ENCODE data around the gene SERPINA10.
"Not testable (repeated sequence)": the region's sequence is repeated elsewhere in the genome, so short reads cannot be mapped to it uniquely, and the experiment has no call there.

The SERPINA10 gene

DNA sequence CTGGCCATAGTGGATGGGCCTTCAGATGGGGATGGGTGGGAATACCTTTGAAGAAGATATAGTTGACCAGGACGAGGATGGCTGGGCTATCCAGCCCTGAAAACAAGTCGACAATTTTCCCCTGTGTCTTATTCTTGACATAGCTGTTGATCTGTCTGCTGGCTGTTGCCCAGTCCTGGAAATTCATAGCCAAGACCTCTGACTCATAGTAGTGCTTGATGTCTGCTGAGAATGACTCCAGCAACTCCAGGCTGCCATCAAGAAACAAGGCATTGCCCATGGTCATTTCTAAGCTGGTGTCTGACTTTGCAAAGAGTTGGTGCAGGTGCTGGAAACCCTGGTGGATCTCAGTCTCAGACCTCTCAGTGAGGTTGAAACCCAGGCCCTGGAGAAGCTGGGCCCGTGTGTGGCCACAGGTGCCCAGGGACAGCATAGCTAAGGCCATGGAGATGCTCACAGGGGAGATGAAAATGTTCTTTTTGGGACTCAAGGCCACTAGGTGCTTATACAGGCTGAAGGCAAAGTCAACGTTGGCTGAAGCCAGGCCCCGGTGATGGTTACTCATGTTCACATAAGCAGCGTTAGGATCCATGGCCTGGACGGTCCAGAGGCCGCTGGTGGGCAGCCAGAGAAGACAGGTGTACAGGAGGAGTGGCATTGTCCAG, 21.1 kb upstream of the SERPINA10 start:
- DNase-seq: no peak

DNA sequence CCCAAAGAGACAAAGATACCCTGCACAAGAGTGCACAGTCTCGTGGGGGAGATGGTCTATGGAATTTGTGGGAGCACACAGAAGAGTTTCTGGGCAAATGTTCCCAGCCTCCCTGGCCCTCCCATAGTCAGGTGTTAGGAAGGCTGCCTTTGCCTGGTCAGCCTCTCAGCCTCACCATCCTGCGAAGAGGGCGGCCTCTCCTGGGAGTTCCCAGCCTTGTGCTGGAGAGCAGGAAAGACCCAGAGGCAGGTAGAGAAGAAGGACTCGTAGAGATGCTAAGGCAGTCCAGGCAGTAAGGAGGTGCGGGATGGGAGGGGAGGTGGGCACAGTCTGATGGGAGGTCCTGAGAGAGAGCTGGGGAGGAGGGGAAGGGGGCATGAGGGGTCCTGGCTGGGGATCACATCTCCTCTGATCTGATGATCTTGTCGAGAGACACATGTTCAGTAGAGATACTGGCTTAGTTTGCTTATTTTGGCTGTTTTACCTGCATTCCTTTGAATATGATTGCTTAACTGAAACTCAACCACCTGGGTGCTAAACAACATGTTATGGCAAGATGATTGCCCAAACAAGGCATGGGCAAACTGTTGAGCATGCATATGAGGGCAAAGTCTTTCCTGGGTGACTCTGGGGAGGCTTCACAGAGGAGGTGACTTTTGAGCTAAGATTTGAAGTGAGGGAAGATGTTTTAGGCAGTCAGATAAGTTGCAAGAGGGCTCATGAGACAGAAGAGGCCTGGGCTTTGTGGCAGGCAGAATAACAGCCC, 19.6 kb upstream of the SERPINA10 start:
- no peak for DNase-seq

DNA sequence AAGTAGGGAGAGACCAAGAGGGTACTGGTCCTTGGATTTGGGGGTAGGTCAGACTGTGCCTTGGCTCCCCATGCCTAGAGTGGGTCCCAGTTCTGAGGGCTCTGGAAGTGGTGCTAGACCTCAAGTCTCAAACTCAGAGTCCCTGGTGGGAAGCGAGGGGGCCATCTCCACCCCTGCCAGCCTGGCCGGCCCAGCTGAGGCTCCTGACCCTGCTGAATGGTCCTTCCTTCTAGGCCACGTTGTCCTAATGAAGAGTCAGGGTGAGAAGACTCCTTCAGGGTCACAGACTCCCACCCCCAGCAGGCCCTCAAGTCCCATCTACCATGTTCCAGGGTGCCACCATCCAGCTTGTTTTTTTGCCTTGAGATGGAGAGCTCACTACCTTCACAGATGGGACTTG, 17.2 kb upstream of the SERPINA10 start:
- no peak for DNase-seq

DNA sequence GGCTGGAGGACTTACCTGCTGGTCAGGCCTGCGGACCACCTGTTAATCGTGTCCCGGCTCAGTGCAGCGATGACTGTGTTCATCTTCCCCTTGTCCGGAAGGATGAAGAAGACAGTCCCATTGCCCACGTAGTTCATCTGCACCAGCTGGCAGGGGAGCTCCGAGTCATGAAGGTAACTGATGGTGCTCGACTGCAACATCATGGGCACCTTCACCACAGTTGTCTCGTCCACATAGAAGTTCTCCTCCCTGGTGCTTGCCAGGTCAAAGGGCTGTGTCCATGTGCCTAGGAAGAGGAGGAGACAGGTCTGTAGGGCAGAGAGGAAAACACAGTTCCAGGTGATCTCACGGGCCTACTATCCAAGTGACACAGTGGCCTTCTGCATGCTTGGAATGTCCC, 16.7 kb upstream of the SERPINA10 start:
- DNase-seq: no peak

DNA sequence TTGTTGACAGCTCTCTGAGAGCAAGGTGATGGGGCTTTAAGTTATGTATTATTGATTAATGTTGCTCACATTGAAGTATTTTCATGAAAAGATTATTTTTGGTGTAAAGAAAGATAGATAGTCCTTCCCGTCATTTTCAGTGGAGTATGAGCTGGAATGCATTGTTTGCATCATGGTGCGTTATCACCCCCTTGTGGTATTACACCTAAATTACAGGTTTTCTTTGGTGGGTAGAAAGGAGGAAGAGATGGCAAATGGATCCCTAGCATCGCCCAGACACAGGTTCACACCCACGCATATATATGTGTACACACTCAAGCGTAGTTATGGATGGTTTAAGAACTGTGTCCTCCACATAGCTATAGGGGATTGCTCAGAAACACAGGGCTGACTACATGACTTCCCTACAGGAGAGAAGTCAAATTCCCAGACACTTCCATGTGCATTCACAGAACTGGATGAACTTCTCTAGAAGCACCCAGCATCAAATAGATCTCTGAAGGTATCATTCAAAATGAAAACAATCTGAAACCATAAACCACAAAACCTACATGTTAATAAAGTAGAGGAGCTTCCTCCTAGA, 14.4 kb upstream of the SERPINA10 start:
- DNase-seq: no peak

DNA sequence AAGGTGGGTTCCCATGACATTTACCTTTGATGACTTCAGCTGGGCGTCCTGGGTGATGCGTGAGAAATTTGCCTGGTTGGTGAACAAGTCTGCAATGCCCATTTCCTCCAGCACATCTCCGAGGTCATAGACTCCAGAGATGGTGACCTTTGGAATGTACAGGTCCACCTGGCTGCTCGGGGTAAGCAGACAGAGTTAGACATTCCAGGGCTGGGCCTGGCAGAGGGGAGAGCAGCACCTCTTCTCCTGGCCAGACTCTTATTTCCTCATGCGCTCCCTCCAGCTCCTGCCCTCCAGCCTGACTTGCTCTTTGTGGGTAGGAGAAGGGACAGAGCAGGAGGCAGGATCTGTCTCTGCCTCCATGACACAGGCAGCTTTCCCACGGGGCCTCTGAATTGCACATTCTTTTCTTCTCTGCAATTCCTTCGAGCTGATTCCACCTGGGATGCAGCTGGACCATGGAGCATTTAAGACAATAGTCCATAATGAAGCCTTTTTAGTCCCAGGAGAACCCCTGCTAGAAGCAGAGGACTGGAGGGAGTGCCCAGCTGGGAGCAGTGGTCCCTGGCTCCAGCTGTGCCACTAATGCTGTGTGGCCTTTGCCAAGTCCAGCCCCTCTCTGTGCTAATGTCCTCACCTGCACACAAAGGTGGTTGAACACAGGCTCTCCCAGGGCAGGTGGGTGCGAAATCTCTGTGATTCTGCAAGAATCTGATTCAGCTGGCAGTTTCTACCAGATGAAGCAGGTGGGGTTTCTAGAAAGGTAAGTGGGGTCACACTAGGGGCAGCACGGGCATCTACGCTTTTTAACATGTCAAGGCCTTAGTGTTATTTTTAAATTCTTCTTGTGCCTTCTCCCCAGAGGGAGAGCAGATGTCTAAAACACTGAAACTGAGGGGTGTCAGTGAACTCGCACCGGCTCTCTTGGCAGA, 13.2 kb upstream of the SERPINA10 start:
- no peak for DNase-seq

DNA sequence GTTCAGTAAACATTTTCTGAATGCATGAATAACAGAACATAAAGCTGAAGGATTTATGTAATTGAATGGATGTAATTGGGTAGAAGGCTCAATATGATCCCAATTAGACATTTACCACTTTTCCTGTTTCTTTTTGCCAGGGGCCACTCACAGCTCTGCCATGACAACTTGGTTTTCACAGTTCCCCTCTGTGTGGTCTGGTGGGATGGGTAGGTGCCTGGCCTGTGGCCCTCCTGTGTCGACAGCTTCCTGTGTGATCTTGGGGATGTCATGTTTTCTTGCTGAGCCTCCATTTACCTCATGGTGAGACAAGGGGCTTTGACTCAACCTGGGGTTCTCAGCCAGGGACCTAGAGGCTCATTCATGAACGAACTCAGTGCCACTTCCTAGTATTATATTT, 12.6 kb upstream of the SERPINA10 start:
- no peak for DNase-seq

DNA sequence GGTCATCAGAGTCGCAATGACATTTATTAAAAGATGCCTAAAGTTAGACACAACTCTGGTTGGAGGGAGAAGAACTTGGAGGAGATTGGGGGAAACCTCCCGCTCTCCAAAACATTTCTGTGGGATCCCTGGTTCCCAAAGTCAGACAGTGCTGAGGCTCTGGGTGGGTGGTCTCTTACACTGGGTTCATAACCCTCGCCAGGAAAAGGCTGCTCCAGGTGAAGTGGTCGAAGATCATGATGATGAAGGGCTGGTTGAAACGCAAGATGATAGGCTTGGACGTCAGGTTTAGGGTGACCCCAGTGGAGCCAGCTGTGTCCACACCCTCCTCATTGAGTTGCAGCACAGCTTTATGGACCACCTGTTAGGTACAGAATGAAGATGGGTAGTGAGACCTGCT, 11.2 kb upstream of the SERPINA10 start:
- DNase-seq: no peak

DNA sequence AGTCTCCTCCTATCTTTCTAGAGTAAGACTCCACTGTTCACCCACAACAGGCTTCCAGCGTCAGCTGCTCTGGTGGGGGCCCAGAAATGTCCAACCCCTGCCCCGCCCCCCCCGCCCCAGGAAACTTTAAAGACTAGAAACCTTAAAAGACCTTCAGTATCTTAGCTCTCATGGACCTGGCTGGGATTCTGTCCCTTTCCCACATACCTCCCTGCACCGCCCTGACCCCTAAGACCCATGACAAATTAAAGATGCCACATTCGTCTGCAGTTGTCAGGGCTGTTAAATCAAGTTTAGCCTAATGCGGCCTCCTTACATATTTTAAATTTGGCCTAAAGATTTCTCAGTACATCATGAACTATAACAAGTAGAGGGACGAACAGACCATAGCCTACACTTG, 10.0 kb upstream of the SERPINA10 start:
- DNase-seq: no peak

DNA sequence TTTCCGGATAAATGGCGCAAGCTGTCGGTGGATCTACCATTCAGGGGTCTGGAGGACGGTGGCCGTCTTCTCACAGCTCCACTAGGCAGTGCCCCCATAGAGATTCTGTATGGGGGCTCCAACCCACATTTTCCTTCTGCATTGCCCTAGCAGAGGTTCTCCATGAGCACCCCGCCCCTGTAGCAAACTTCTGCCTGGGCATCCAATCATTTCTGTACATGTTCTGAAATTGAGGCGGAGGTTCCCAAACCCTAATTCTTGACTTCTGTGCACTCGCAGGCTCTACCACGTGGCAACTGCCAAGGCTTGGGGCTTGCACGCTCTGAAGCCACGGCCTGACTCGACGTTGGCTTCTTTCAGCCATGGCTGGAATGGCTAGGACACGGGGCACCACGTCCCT, 5.1 kb upstream of the SERPINA10 start:
- no peak for DNase-seq

DNA sequence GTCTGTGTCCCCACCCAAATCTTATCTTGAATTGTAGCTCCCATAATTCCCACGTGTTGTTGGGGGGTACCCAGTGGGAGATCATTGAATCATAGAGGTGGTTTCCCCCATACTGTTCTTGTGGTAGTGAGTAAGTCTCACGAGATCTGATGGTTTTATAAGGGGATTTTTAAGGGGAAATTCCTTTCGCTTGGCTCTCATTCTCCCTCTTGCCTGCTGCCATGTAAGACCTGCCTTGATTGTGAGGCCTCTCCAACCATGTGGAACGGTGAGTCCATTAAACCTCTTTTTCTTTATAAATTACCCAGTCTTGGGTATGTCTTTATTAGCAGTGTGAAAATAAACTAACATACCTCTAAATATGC, 3.1 kb upstream of the SERPINA10 start:
- not testable (repeated sequence) for DNase-seq

DNA sequence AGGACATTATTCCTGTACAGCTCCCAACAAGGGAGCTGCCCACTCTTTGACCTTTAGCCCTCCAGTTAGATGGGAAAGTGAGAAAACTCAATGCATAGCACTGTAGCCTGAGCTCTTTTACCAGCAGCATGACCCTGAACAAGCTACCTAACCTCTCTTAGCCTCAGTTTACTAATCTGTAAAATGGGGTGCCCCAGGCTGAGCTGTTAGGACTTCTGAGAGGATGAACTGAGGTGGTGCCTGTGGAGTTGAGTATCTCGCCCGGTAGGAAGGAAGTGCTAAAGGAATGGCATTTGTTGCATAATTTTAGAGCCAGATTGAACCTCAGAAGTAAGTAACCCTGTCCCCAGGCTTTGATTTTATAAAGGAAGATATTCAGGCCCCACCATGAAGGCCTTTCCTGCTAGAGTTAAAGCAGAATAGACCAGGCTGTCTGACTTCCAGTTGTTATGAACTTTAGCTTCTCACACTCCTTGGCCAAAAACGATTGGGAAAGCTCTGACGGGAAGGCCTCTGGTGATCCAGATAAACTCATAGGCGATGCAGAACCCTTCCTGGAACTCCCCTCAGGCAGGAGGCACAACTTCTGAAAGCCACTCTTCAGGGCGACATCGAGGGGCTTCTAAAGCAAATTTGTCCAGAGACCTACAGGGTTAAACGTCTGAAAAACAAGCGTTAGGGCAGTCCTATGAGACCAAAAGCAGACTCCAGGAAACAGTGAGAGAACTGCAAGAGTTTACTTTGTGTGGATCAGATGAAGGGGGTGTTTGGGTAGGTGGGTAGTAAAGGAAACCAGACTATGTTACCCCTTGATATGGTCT, 2.5 kb upstream of the SERPINA10 start:
- no peak for DNase-seq

DNA sequence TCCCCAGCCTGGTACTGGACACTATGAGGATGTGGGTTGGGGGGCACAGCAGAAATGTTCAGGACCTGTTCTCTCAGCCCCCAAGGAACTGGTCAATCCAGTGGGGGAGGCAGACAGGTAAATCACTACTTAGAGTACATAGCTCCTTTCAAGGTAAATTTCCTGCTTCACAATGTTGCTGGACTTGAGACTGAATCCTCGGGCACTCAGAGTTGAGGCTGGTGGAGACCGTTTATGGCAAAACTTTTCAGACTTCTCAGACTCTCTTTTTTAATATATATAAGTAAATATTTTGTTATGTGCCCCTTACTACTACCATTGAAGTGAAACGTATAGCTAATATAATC, 483 bp upstream of the SERPINA10 start:
- DNase-seq: no peak

DNA sequence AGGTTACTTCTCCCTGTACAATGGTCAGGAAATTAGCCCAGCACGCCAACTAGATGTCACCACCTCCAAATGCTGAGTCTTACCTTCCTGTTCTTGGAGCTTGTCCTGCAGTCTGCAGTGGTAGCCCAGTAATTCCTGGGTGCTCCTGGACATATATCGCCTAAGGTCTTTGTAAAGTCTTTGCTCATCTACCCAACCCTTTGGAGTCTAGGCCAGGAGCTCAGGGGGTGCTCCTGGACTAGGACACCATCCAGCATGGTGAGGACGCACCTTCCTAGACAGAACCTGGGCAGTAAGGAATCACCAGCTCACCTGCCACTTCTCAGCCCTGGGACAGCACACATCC, 569 bp downstream of the SERPINA10 start:
- DNase-seq: no peak

DNA sequence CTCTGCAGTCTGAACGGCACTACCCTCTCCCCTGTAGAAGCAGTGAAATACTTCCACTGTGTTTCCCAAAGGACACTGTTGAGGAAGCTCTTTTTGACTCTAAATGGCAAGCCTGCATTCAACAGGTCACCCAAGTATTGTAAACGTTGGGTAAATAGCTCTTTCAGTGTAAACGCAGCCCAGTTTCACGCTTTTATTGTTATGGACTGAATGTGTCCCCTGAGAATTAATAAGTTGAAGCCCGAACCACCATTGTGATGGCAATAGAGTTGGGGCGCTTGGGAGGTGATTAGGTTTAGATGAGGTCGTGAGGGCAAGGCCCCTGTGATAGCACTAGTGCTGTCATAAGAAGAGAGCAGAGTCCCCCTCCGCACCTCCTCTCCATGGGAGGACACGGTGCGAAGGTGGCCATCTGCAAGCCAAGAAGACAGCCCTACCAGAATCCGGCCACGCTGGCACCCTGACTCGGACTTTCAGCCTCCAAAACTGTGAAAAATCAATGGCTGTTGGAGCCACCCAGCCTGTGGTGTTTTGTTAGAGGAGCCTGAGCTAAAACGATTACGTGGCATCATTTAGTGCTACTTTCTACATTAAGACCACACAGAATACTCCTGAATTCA, 1.1 kb downstream of the SERPINA10 start:
- DNase-seq: no peak

DNA sequence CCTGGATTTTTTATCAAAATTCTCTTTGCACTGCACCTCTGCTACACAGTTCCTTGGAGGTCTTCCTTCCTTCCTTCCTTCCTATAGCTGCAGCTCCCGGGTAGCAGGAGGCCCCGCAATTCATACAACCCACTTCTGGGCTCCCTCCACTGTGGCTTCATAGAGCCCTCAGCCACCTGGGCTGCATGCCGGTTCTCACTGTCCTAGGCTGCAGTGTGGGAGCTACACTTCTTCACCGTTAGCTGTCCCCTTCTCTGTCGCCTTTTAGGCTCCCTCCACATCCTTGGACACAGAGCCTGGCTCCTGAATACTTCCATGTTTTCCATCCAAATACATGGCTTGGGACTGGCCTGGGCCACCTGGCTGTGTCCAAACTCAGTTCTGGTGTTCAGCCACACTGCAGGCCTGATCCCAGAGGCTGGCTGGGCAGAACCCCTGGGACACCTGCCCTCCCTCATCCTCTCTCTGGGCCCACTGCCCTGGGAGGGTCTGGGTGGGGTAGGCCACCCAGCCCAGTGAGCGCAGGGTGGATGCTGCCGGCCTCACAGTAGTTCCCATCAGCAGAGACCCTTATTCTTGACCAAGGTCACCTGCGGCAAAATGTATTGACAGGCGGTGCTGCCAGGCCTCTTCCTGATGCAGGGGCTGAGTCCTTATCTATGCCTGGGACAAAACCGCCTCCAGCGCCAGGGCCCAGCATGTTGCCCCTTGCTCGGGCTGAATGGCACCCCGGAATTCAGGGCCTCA, 1.7 kb downstream of the SERPINA10 start:
- DNase-seq: no peak

DNA sequence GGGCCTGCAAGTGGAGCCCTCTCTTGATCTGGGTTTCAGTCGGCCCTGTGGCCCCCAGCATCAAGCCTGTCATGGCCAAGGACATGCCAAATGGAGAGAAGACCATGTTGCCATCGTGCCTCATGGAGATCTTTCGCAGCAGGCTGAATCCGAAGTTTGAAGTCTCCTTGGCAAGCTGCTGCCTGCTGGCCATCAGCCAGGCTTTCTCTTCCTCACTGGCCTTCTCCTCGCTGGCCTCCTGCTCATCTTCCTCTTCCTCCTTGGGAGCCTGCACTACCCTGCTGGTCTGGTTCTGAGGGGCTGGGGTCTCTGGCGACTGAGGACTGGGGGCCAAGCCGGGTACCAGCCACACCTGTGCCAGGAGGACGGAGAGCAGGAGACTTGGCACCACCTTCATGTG, 2.9 kb downstream of the SERPINA10 start:
- DNase-seq: no peak

DNA sequence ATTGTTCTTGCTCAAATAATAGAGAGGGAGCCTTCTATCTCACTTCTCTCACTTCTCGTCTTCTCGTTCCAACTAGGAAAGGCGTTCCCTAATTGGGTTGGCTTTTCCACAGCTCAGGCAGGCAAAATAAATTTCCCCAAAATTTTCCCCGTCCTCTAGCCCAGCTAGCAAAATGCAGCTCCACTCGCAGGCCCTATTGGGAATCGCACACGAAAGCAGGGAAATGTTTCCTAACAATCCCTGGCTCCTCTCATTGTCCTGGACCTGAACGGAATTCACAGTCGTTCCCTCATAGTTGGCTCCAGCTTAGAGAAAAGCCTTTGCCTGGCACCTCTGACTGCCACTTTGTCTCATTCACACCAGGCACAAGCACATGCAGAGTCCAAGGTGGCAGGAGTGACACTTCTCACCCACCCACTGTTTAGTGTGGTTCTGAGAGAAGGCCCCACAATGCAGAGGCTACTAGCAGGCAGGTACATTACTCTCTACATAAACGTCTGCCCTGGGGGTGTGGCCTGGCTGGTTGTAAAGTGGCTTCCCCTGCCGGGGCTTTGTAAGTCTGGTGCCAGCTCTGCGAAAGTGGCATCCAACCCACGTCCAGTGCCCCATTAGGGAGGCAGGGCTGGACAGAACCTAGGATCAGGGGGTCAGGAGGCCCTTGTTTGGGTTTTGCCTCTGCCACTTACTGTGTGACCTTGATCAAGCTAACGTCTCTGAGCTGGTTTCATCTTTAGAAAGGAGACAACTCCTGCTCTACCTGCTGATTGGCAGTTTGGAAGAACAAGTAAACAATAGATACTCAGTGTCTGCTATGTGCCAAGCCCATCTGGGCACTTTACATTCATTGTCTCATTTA, 4.2 kb downstream of the SERPINA10 start:
- no peak for DNase-seq

DNA sequence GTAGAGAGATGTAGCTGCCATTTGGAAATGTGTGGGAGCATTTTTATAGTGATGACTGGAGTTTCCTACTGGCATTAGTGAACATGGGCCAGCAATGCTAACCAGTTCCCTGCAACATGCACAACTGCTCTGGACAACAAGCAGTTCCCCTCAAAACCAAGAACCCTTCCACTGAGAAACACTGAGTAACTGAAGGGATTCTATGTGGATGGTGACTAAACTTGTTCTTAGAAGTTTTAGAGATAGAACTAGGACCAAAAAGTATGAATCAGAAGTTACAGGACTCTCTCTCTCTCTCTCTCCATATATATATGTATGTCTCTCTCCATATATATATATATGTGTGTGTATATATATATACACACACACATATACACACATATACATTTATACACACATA, 7.9 kb downstream of the SERPINA10 start:
- DNase-seq: no peak

DNA sequence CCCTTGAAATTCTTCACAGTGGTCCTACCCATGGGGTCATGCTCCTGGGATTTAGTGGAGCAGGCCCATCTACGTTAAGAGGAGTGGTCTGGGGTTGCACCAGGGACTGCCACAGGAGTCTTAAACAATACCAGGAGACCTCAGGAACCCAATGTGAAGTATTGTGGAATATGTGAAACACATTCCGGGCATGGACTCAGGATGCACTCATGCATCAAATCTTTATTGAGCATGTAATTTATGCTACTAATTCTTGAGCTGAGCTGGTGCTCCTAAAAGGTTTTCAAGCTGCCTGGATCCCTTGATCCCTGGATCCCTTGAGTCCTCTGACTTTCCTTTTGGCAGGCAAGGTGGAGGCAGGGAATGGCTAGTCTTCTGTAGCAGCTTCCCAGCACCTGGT, 8.8 kb downstream of the SERPINA10 start:
- no peak for DNase-seq
